Endodermal cell (in vitro differentiated cells): Measurements from ENCODE around the gene CPD. TPM values are rescaled to one million over a fixed set of nuclear protein-coding genes. Genes with fewer than 3 reads are reported as not detected.

Source experiments
- DNase-seq: peaks from one replicate; pipeline ENCODE4 v3.0.0-alpha.2; 2017
- H3K27ac ChIP-seq: 2 replicates; pipeline ENCODE4 v1.5.1; 2013; ENCODE audit warnings: mild to moderate bottlenecking, low read depth, low read length, moderate library complexity
- H3K27me3 ChIP-seq: 2 replicates; pipeline ENCODE4 v1.6.1; 2013; ENCODE audit warnings: mild to moderate bottlenecking, low read length, moderate library complexity; ENCODE audit not compliant: insufficient read depth, control insufficient read depth, poor library complexity, severe bottlenecking
- H3K36me3 ChIP-seq: 2 replicates; pipeline ENCODE4 v1.7.0; 2013; ENCODE audit warnings: mild to moderate bottlenecking, low read length, moderate library complexity; ENCODE audit not compliant: control insufficient read depth, insufficient read depth
- H3K4me1 ChIP-seq: one replicate; pipeline ENCODE4 v1.7.0; 2013; ENCODE audit warnings: low read length; ENCODE audit not compliant: control insufficient read depth, insufficient read depth
- H3K4me3 ChIP-seq: 2 replicates; pipeline ENCODE4 v1.5.1; 2013; ENCODE audit warnings: mild to moderate bottlenecking, low read length, moderate library complexity
- H3K9ac ChIP-seq: 2 replicates; pipeline ENCODE4 v1.6.1; 2013; ENCODE audit warnings: mild to moderate bottlenecking, low read length, moderate library complexity; ENCODE audit not compliant: poor library complexity, severe bottlenecking; ENCODE audit errors: extremely low read depth
- H3K9me3 ChIP-seq: 2 replicates; pipeline ENCODE4 v1.6.1; 2013; ENCODE audit warnings: mild to moderate bottlenecking, low read length, moderate library complexity; ENCODE audit not compliant: control insufficient read depth
- H3K27ac Mint-ChIP-seq: 2 replicates; pipeline ENCODE4 v1.8.0; 2020; ENCODE audit warnings: mixed read lengths
- H3K27me3 Mint-ChIP-seq: 2 replicates; pipeline ENCODE4 v1.8.0; 2021; ENCODE audit warnings: mild to moderate bottlenecking, mixed read lengths; ENCODE audit not compliant: insufficient read depth
- H3K36me3 Mint-ChIP-seq: 2 replicates; pipeline ENCODE4 v1.8.0; 2020; ENCODE audit warnings: low read depth, mixed read lengths
- H3K4me1 Mint-ChIP-seq: 2 replicates; pipeline ENCODE4 v1.8.0; 2020; ENCODE audit warnings: mixed read lengths
- H3K4me3 Mint-ChIP-seq: 2 replicates; pipeline ENCODE4 v1.8.0; 2020; ENCODE audit warnings: mild to moderate bottlenecking, moderate library complexity, mixed read lengths
- H3K9me3 Mint-ChIP-seq: 2 replicates; pipeline ENCODE4 v1.8.0; 2020; ENCODE audit warnings: mild to moderate bottlenecking, mixed read lengths
- WGBS, 2 experiments: methylation state at CpG; one replicate each; pipeline versions ENCODE4 v1.1.5 to v1.1.7; 2013; ENCODE audit warnings: missing lambda C conversion rate in 2 of 2, mixed read lengths in 1 of 2; ENCODE audit not compliant: insufficient coverage in 1 of 2, insufficient read length in 1 of 2; 5-methylcytosine and 5-hydroxymethylcytosine counted together
- total RNA-seq, 2 donors: library from RNA; stranded (reverse); fragmentation: NEBNext Ultra II Directional in 1 of 2; extraction: Animal tissue kit (Norgen Biotek cat#: 25700) in 1 of 2; gene quantifications; 2 replicates in 1 of 2; 3 replicates in 1 of 2; pipeline ENCODE4 v1.2.1, GENCODE V29; 2021
- TF ChIP-seq, protein P1 (sequence below): fragments of 200-600 bp; sonication (generic); conservative IDR thresholded peaks from 2 replicates; pipeline ENCODE4 v1.5.0; 2021; ENCODE audit warnings: antibody characterized with exemption, mild to moderate bottlenecking

Gene CPD
- total RNA-seq, 2 donors from 2014 or later, result 81.7 to 82.1 TPM

DNA sequence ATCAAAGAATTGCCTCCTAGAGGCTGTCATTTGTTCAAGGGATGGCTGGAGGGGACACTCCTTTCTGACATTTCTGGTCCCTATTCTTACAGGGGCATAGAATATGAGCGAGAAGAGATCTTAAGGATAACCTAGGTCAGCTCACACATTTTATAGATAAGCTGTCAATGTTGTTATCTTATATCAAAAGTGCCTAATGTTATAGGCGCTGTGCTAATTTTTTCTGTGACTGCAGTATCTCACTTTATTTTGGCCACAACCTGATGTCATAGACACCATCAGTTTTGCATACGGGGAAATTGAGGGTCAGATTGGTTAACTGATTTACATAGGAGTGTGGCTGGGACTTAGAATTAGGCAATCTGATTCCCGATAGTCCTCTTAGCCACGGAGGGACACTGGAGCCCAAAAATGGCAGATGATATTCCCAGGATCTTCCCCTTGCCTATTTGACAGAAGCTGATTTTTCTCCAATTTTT, 1.2 kb downstream of the CPD start:
- Mint-ChIP-seq H3K27me3 (peaks cover 12% of the 10 kb centered on the region), H3K4me3 (peak overlapping the region; percentile 77), H3K9me3 (no peaks in the 10 kb centered on the region), H3K27ac (no peak overlapping the region), H3K4me1 (peaks cover 45% of the 10 kb centered on the region), H3K36me3 (peaks cover 2% of the 10 kb centered on the region)
- TF ChIP-seq, protein P1, sequence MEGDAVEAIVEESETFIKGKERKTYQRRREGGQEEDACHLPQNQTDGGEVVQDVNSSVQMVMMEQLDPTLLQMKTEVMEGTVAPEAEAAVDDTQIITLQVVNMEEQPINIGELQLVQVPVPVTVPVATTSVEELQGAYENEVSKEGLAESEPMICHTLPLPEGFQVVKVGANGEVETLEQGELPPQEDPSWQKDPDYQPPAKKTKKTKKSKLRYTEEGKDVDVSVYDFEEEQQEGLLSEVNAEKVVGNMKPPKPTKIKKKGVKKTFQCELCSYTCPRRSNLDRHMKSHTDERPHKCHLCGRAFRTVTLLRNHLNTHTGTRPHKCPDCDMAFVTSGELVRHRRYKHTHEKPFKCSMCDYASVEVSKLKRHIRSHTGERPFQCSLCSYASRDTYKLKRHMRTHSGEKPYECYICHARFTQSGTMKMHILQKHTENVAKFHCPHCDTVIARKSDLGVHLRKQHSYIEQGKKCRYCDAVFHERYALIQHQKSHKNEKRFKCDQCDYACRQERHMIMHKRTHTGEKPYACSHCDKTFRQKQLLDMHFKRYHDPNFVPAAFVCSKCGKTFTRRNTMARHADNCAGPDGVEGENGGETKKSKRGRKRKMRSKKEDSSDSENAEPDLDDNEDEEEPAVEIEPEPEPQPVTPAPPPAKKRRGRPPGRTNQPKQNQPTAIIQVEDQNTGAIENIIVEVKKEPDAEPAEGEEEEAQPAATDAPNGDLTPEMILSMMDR, result no peak
- peak overlapping the region; percentile 92 for H3K4me3 ChIP-seq
- 0 to 15% methylated on average over 3 to 5 of the region's 5 CpGs for WGBS, 2 experiments
- no peak for DNase-seq
- H3K9ac ChIP-seq, result no peak overlapping the region
- H3K9me3 ChIP-seq, result no peaks in the 10 kb centered on the region
- no peak overlapping the region for H3K27ac ChIP-seq
- peaks cover 7% of the 10 kb centered on the region for H3K27me3 ChIP-seq
- peaks cover 18% of the 10 kb centered on the region for H3K4me1 ChIP-seq
- H3K36me3 ChIP-seq, result peaks cover 3% of the 10 kb centered on the region

DNA sequence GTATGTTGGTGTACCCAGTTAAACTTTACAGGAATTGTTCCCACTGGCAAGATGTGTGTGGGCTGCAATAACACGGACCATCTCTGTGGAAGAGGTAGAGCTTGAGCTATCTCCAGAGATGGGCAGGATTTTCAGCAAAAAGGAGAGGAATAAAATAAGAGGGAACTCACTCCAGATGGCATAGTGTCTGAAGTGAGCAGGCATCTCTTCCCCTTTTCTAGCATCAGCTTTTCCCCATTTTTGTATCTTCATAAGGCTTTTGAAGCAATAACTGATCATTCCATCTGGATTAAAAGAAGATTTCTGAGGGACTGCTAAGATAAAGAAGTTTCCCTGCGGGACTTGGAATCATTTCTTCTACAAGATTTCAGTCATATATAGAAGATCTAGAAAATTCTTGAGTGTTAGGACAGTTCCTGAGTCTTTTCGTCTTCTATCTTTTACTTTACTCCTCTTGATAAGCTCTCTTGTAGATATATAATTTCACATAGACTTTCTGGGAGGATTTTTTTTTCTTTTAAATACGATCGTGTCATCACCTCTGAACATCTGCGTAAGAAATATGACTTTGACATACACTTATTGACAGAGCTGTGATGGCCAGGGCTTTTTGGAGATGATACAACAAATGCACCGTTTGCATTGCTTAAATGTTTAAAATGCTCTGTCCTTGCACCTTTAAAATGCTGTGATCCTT, 2.1 kb downstream of the CPD start:
- no peak for DNase-seq
- no peak overlapping the region for H3K27ac Mint-ChIP-seq
- peaks cover 7% of the 10 kb centered on the region for H3K27me3 ChIP-seq
- no peak overlapping the region for H3K9ac ChIP-seq
- peaks cover 11% of the 10 kb centered on the region for H3K36me3 ChIP-seq
- H3K36me3 Mint-ChIP-seq, result peaks cover 8% of the 10 kb centered on the region
- H3K4me3 Mint-ChIP-seq, result peak overlapping the region; percentile 77
- WGBS, 2 experiments, result 75 to 90% methylated on average over 3 to 6 of the region's 7 CpGs
- H3K27me3 Mint-ChIP-seq, result peaks cover 12% of the 10 kb centered on the region
- peak overlapping the region; percentile 92 for H3K4me3 ChIP-seq
- TF ChIP-seq, protein P1, result no peak
- peaks cover 45% of the 10 kb centered on the region for H3K4me1 Mint-ChIP-seq
- H3K9me3 Mint-ChIP-seq, result no peaks in the 10 kb centered on the region
- no peak overlapping the region for H3K27ac ChIP-seq
- peaks cover 18% of the 10 kb centered on the region for H3K4me1 ChIP-seq
- no peaks in the 10 kb centered on the region for H3K9me3 ChIP-seq

DNA sequence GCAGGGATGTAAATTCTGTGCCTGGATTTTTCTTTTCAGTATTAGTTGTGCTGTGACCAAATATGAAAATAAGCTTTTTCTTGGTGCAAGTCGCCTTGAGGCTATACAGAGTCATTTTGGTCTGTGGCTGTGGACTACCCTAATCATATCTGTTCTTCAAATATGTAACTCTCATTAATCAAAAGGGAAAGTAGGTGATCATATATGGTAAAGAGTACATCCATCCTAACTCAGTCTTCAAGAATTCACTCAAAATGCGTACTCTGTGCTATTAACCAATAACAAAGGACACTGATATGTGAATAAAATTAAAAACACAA, 2.6 kb downstream of the CPD start:
- TF ChIP-seq, protein P1, result no peak
- Mint-ChIP-seq H3K4me3 (peak overlapping the region; percentile 77), H3K9me3 (no peaks in the 10 kb centered on the region), H3K27me3 (peaks cover 12% of the 10 kb centered on the region), H3K27ac (no peak overlapping the region), H3K4me1 (peaks cover 45% of the 10 kb centered on the region), H3K36me3 (peaks cover 11% of the 10 kb centered on the region)
- H3K9me3 ChIP-seq, result no peaks in the 10 kb centered on the region
- no peak overlapping the region for H3K27ac ChIP-seq
- no peak overlapping the region for H3K9ac ChIP-seq
- DNase-seq, result no peak
- H3K27me3 ChIP-seq, result peaks cover 7% of the 10 kb centered on the region
- peak overlapping the region; percentile 92 for H3K4me3 ChIP-seq
- H3K4me1 ChIP-seq, result peaks cover 18% of the 10 kb centered on the region
- 91% methylated on average over 1 of the region's 2 CpGs; no CpG with 5 or more reads in 1 of the 2 experiments for WGBS, 2 experiments
- H3K36me3 ChIP-seq, result peaks cover 17% of the 10 kb centered on the region
